Activated CD4-positive, alpha-beta T cell treated with anti-CD3 and anti-CD28 coated beads for 1 hour (primary cell): ENCODE measurements around the gene ASPM.
"Not testable (repeated sequence)": the region's sequence is repeated elsewhere in the genome, so short reads cannot be mapped to it uniquely, and the experiment has no call there.

Experiments
- DNase-seq: peaks from one replicate; pipeline ENCODE4 v3.0.0-alpha.2; 2020

ASPM gene

GRCh38 chr1:197080323-197080722 is 66.1 kb downstream of the ASPM start:
- no peak for DNase-seq

DNA sequence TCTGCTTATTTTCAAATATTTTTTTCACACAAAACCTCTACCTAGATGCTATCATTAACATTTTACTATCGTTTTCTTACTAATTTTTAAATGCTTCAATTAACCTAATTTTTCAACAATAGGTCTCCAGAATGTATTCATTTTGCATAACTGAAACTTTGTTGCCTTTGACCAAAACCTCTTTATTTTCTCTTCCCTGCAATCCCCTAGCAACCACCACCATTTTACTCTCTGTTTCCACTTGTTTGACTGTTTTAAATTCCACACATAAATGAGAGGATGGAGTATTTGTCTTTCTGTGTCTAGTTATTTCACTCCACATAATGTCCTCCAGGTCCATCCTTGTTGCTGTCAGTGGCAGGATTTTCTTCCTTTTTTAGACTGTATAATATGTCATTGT is 69.9 kb downstream of the ASPM start:
- DNase-seq = no peak

GRCh38 chr1:197073978-197074377 is 72.5 kb downstream of the ASPM start:
- no peak for DNase-seq

GRCh38 chr1:197067457-197067818 is 79.0 kb downstream of the ASPM start:
- DNase-seq = no peak

DNA sequence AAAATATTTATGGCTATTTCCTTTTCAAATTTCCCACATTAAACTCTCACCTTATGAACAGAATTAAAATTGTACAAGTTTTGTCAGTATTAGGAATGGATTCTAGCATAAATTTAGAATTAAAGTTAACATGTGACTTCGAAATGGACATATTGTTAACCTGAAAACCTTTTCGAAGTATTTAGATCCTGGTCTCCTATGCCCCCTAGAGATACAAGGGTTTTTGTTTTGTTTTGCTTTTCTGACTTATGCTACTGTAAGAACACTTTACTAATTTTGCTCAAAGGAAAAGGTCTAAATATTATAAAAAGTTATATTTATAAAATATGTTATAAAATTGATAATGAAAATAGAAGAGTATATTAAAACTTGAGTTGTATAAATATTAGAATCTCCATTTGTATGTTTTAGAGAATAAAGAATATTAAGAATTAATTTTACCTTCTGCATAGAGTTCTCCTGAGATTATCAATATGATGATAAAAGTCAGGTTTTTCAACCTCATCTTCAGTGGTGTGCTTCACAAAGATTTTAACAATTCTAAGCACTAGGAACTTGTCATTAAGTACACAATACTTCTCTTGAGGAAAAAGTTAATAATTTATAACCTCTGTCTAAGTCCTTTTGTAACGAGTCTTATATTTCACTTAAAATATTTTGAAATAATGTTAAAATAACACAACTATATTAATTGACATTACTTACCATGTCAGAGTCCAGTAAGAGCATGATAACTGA is 79.6 kb downstream of the ASPM start, which contains the start of gene F13B:
F13B (minus strand) TSS at position 542 of the 738 bp plus-strand sequence; CDS start at position 505, 37 bp downstream.
- DNase-seq = no peak

DNA sequence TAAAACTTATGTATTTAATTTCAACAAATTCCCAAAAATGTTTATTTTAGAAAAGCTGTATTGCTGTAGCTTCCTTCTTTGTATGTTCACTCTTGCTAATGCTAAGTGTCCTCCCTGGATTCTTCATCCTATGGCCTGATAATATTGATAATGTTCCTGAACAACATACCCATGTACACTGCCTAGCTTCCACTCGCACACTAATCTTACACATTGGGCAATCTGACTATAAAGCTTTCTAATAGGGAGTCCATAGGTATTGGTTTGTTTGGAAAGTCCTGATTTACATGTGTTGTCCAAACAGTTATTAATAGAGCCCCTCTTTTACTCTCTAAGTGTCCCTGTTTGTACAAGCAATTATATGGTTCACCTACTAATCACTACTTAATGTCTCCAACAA is 80.2 kb downstream of the ASPM start:
- no peak for DNase-seq

DNA sequence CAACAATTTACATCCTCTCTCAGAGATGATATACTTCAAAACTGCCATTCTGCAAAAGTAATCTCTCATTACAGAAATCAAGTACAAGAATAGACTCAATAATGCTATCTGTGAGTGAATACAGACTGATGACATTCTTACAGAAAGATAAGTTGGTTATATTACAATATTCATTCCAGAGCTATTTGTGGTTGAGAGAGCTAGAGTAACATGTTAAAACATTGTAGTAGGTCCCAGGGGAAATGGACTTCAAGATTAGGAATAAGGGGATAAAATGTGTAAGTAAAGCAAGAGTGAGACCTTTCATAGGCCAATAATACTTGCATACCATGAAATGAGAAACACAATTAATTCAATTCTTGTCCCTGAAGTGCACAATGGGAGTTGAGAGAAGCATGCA is 80.9 kb downstream of the ASPM start:
- DNase-seq = no peak

GRCh38 chr1:197063212-197063611 is 83.3 kb downstream of the ASPM start:
- DNase-seq = no peak

DNA sequence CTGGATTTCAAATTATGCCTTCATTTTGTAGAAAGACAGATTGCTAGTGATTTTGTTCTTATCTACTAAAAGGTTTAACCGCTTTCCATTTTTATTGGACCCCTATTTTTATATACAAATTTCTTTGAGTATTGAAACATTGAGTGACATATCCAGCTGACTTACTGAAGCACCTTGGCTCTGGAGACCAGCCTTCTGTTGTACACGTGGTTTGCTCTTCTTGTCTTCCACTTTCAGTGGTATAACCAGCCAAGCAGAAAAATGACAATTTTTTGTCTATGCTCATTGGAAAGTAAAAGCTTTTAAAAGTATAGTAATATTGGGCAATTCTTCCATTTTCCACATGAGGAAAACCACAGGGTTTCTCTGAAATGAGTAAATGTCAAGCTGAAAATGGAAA is 83.8 kb downstream of the ASPM start:
- no peak for DNase-seq

- DNase-seq = no peak
Observed at GRCh38 chr1:197049100-197049499, 97.4 kb downstream of the ASPM start.

DNA sequence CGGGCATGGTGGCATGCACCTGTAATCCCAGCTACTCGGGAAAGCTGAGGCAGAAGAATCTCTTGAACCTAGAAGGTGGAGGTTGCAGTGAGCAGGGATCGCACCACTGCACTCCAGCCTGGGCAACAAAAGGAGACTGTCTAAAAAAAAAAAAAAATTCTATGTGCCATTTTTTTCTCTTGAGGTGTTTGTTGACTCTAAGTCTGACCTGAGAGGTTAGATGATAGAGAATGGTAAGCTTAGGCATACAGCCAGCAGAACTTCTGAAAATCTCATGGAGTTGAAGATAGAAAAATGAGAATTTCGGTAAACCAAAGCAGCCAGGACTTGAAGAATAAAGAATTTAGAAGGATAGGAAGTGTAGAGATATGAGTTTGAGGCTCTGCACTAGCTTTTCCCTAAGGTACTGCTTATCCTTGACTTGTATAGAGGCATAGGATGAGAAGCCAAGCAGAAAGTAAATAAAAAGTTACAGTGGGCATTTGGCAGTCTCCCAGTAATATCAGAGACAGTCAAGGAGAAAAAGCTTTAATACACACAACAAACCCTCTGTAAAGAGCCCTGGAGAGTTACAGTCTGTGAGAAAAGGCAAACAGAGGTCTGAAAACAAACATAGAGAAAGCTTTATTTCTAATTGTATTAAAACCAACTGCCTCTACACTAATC is 103.7 kb downstream of the ASPM start:
- DNase-seq = no peak

DNA sequence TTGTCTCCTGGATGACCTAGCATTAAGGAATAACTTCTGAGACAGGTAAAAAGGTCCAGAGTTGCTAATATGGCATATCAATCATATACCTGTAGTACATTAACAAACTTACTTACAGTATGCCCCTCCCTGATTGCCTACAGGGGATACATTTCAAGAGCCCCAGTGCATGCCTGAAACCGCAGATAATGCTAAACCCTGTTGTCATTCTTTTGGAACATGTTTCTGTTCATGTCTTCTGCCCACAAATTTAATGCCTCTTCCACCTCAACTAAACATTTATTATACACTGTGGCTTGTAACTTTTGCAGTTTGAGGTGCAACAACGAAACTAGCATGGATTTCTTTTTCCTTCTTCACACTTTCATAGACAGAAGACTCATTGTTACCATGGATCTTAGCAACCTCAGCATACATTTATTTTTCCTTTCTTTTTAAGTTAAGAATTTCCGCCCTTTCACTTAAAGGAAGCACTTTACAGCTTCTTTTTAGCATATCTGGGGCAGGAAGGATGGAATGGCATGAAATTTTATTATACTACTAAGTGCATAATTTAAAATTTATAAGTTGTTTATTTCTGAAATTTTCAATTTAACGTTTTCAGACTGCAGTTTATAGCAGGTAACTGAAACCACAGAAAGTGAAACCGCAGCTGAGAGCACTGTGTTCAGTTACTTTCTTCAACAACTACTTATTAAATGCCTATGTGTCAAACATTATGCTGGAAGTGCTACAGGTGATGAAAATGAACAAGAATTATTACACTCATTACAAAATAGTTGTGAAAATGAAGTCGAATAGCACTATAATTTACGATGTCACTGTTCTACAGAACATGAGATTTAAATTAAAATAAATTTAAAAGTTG is 104.7 kb downstream of the ASPM start:
- DNase-seq = no peak

- no peak for DNase-seq
Observed at GRCh38 chr1:197036861-197037260, 109.6 kb downstream of the ASPM start.

DNA sequence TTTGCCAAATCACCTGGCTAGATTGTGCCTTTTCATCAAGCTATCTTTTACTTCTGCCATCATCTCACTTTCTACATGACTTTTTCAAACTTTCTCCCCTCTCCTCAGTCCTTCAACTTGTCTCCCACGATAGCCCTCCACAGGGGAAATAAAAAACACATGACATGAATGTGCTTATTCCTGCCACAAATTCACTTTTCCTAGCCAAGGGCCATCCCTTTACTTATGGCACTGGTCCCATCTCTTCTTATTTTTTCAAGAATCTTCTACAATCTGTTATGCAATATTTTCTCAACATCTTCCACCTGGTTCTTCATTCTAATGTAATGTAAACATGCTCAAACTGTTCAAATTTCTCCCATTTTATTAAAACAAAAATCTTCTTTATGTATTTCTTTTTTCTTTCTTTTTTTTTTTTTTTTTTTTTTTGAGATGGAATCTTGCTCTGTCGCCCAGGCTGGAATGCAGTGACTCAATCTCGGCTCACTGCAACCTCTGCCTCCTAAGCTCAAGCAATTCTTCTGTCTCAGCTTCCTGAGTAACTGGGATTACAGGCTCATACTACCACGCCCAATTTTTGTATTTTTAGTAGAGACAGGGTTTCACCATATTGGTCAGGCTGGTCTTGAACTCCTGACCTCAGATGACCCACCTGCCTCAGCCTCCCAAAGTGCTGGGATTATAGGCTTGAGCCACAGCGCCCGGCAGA is 111.7 kb downstream of the ASPM start:
- DNase-seq = not testable (repeated sequence)
